GM12878 (cell line): ENCODE results near the gene S100G. TPM values are rescaled to one million over a fixed set of nuclear protein-coding genes. Genes with fewer than 3 reads are reported as not detected.

ENCODE experiments used
- ATAC-seq: fragments of 200-7000 bp; cut with Tn5 transposase; 3 replicates; pipeline ENCODE4 v1.9.1; 2020; ENCODE audit warnings: mild to moderate bottlenecking, moderate library complexity
- BruUV-seq: library from RNA; stranded (reverse); fragments of 400-500 nt; replicated peaks from 2 replicates; lab custom pipeline; 2021; lab: Mats Ljungman, UMichigan
- CTCF ChIA-PET: fragments of 300-600 bp; sonication (Branson Sonifier 250); formaldehyde crosslinking; extraction: SDS; loops from one replicate; lab custom pipeline; 2021; ENCODE audit warnings: inconsistent platforms; lab: Yijun Ruan, JAX
- POLR2A ChIA-PET: fragments of 350-600 bp; formaldehyde crosslinking; extraction: SDS; loops from one replicate; lab custom pipeline; 2021; ENCODE audit warnings: inconsistent platforms; lab: Charles Lee
- RAD21 ChIA-PET: fragments of 300-600 bp; sonication (Branson Sonifier 250); formaldehyde crosslinking; loops from one replicate; lab custom pipeline; 2023; ENCODE audit warnings: antibody characterized with exemption; ENCODE audit not compliant: unreplicated experiment; lab: Charles Lee
- SMC1A ChIA-PET: fragments of 300-600 bp; sonication (Branson Sonifier 250); formaldehyde crosslinking; loops from one replicate; lab custom pipeline; 2023; ENCODE audit not compliant: unreplicated experiment, uncharacterized antibody; lab: Charles Lee
- DNase-seq: peaks from one replicate; pipeline ENCODE4 v3.0.0-alpha.2; 2011; ENCODE audit warnings: low read depth, low spot score
- FAIRE-seq: peaks from 3 replicates; lab custom pipeline; 2011; peaks lifted over from hg19 to GRCh38; lab: Jason Lieb, UNC
- H2AFZ ChIP-seq: 2 replicates; pipeline ENCODE4 v1.6.0; 2011; ENCODE audit warnings: low read depth, low read length, control low read depth; ENCODE audit not compliant: control insufficient read depth
- H3K27ac ChIP-seq: 2 replicates; pipeline ENCODE4 v1.5.1; 2011; ENCODE audit warnings: control low read depth; ENCODE audit not compliant: control insufficient read depth, insufficient read depth
- H3K27me3 ChIP-seq, 2 experiments: replicated peaks in 1 of 2; 2 replicates each; pipeline versions ENCODE4 v1.6.0 to v1.6.1; 2011; ENCODE audit warnings: low read length in 1 of 2; ENCODE audit not compliant: control insufficient read depth in 2 of 2, insufficient read depth in 2 of 2
- H3K36me3 ChIP-seq, 2 experiments: 2 replicates each; pipeline ENCODE4 v1.5.1; 2011; ENCODE audit warnings: low read length in 1 of 2; ENCODE audit not compliant: control insufficient read depth in 2 of 2, insufficient read depth in 2 of 2
- H3K4me1 ChIP-seq: 2 replicates; pipeline ENCODE4 v1.6.1; 2011; ENCODE audit warnings: mild to moderate bottlenecking, low read length, moderate library complexity, mixed read lengths; ENCODE audit not compliant: control insufficient read depth, insufficient read depth
- H3K4me2 ChIP-seq: 2 replicates; pipeline ENCODE4 v1.6.0; 2011; ENCODE audit warnings: control low read depth; ENCODE audit not compliant: control insufficient read depth, insufficient read depth
- H3K4me3 ChIP-seq: fragments of 200-600 bp; sonication (generic); 2 replicates; pipeline ENCODE4 v1.5.1; 2016
- H3K79me2 ChIP-seq: 2 replicates; pipeline ENCODE4 v1.6.0; 2011; ENCODE audit warnings: low read length; ENCODE audit not compliant: control insufficient read depth, insufficient read depth
- H3K9ac ChIP-seq: 2 replicates; pipeline ENCODE4 v1.8.0; 2011; ENCODE audit warnings: low read length, control low read depth, mixed read lengths; ENCODE audit not compliant: control insufficient read depth, insufficient read depth
- H3K9me3 ChIP-seq: replicated peaks from 3 replicates; pipeline ENCODE4 v1.5.1; 2011; ENCODE audit warnings: mild to moderate bottlenecking, low read length; ENCODE audit not compliant: control insufficient read depth, insufficient read depth
- H4K20me1 ChIP-seq: 2 replicates; pipeline ENCODE4 v1.6.0; 2011; ENCODE audit not compliant: control insufficient read depth, insufficient read depth
- ASH2L ChIP-seq: fragments of 300-600, 200-600 bp; sonication (generic); IDR thresholded peaks from 2 replicates; pipeline ENCODE4 v1.6.1; 2017; ENCODE audit warnings: low read depth, mild to moderate bottlenecking, borderline replicate concordance
- BCL11A ChIP-seq: IDR thresholded peaks from 2 replicates; pipeline ENCODE4 v1.6.1; 2011; ENCODE audit warnings: low read depth, low read length
- BCL3 ChIP-seq: IDR thresholded peaks from 2 replicates; pipeline ENCODE4 v1.6.1; 2011; ENCODE audit warnings: borderline replicate concordance, low read depth, mild to moderate bottlenecking, moderate library complexity, low read length; ENCODE audit not compliant: insufficient read depth, poor library complexity, severe bottlenecking
- BMI1 ChIP-seq: fragments of 450-650 bp; IDR thresholded peaks from 2 replicates; pipeline ENCODE4 v1.6.1; 2016; ENCODE audit warnings: mild to moderate bottlenecking, moderate library complexity, borderline replicate concordance
- CBFB ChIP-seq: IDR thresholded peaks from 2 replicates; pipeline ENCODE4 v1.6.1; 2016; ENCODE audit warnings: antibody characterized with exemption, low read depth
- CEBPB ChIP-seq, 2 experiments: fragments of 150-350 bp in 1 of 2; IDR thresholded peaks; 2 replicates each; pipeline ENCODE4 v1.6.1; 2012 to 2014; ENCODE audit warnings: low read depth in 2 of 2, low read length in 2 of 2, borderline replicate concordance in 1 of 2, inconsistent platforms in 1 of 2
- CHD4 ChIP-seq: fragments of 200-600 bp; sonication (generic); IDR thresholded peaks from 2 replicates; pipeline ENCODE4 v1.6.1; 2016; ENCODE audit warnings: mild to moderate bottlenecking
- NR2C1 ChIP-seq: fragments of 450-650 bp; IDR thresholded peaks from 2 replicates; pipeline ENCODE4 v1.6.1; 2017; ENCODE audit warnings: antibody characterized with exemption, mild to moderate bottlenecking, moderate library complexity
- PAX8 ChIP-seq: fragments of 450-650 bp; IDR thresholded peaks from 2 replicates; pipeline ENCODE4 v1.6.1; 2017; ENCODE audit warnings: mild to moderate bottlenecking, moderate library complexity
- RAD51 ChIP-seq: fragments of 450-650 bp; IDR thresholded peaks from 2 replicates; pipeline ENCODE4 v1.6.1; 2016; ENCODE audit warnings: moderate library complexity, mild to moderate bottlenecking, inconsistent platforms
- SMC3 ChIP-seq: IDR thresholded peaks from 2 replicates; pipeline ENCODE4 v1.6.1; 2011; ENCODE audit warnings: low read length, improper control_type of control experiment, borderline replicate concordance
- TCF12 ChIP-seq: IDR thresholded peaks from 2 replicates; pipeline ENCODE4 v1.6.1; 2011; ENCODE audit warnings: low read depth, mild to moderate bottlenecking, low read length
- WGBS: methylation state at CpG from one replicate; pipeline ENCODE4 v1.1.6; 2016; ENCODE audit warnings: low lambda C conversion rate; ENCODE audit not compliant: insufficient replicate concordance, insufficient coverage; ENCODE audit errors: missing lambda C conversion rate; 5-methylcytosine and 5-hydroxymethylcytosine counted together
- in situ Hi-C: fragments of 300-500 bp; cut with MboI; formaldehyde crosslinking; loops from 9 replicates; pipeline ENCODE4 v1.14.3; 2018; ENCODE audit warnings: mixed read lengths
- intact Hi-C: fragments of 100-400 bp; cut with micrococcal nuclease; formaldehyde crosslinking; loops from one replicate; pipeline ENCODE4 v1.14.2; 2022; ENCODE audit not compliant: unreplicated experiment
- polyA plus RNA-seq, 11 experiments: library from polyadenylated mRNA; depleted of rRNA in 4 of 11; unstranded in 6 of 11; stranded (reverse) in 5 of 11; fragments of >200 nt; fragmentation: Nextera tagmentation in 4 of 11; fragmentation: Illumina TruSeq in 1 of 11; extraction: Ambion mirVana in 4 of 11; extraction: Trizol in 1 of 11; gene quantifications; 1 replicate in 1 of 11; 2 replicates in 10 of 11; pipeline versions ENCODE4 v1.2.1 to v1.2.3, GENCODE V29; 2011 to 2016; ENCODE audit warnings: inconsistent platforms in 2 of 11, missing spikeins in 2 of 11, low read depth in 1 of 11
- total RNA-seq, 4 experiments: library from RNA; depleted of rRNA in 3 of 4; stranded (reverse); fragments of >200 nt in 3 of 4; fragmentation: Illumina TruSeq in 1 of 4; extraction: Trizol in 1 of 4; gene quantifications; 2 replicates each; pipeline versions ENCODE4 v1.2.1 to v1.2.3, GENCODE V29; 2013 to 2021
- TF ChIP-seq, protein P1 (sequence below): IDR thresholded peaks from 2 replicates; pipeline ENCODE4 v1.6.1; 2011; ENCODE audit warnings: low read depth, mild to moderate bottlenecking, low read length, moderate library complexity, borderline replicate concordance; ENCODE audit errors: extremely low read depth
- TF ChIP-seq, protein P2 (sequence below): IDR thresholded peaks from 2 replicates; pipeline ENCODE4 v1.6.1; 2011; ENCODE audit warnings: low read depth, low read length, improper control_type of control experiment, borderline replicate concordance
- TF ChIP-seq, protein P3 (sequence below): fragments of 450-650 bp; IDR thresholded peaks from 2 replicates; pipeline ENCODE4 v1.6.1; 2017; ENCODE audit warnings: mild to moderate bottlenecking
- TF ChIP-seq, protein P4 (sequence below): fragments of 450-650 bp; IDR thresholded peaks from 2 replicates; pipeline ENCODE4 v1.6.1; 2017; ENCODE audit warnings: borderline replicate concordance

S100G gene
- total and polyA plus RNA-seq, 10 of the 15 experiments (the other 5 are each of a cell fraction or from before 2014, with no cell fraction given), result not detected

DNA sequence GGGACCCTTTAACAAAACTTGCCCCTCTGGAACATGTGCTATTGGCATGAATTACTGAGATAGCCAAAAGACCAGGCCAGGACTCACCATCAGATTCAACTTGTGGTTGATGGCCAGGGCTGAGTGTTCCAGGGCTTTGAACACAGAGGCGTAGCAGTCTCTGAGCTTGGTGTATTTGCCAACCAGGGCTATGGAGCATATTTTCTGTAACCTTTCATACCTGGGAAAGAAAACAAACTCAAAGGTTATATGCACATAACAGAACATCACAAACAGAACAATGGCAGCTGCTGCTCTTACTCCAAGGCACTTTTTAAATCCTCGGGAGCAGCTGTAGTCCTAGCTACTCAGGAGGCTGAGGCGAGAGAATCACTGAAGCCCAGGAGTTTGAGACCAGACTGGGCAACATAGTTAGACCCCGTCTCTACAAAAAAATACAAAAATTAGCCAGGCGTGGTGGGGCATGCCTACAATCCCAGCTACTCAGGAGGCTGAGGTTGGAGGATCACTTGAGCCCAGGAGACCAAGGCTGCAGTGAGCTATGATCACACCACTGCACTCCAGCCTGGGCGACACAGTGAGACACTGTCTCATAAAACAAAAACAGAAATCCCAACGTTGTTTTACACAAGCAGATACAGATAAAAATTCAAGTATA is 33.2 kb downstream of the S100G start:
- Histone ChIP-seq H3K27me3 (no peaks in the 10 kb centered on the region; a peak in 1 of 4 replicates), H4K20me1 (no peaks in the 10 kb centered on the region), H3K9me3 (no peaks in the 10 kb centered on the region), H3K27ac (no peak overlapping the region), H3K36me3 (peaks cover 0 to 1% of the 10 kb centered on the region in 2 experiments; a peak in 2 of 4 replicates), H3K79me2 (no peaks in the 10 kb centered on the region), H3K4me1 (no peaks in the 10 kb centered on the region), H3K4me3 (no peak overlapping the region), H2AFZ (no peak overlapping the region), H3K9ac (no peak overlapping the region), H3K4me2 (no peak overlapping the region)
- no peak for FAIRE-seq
- POLR2A ChIA-PET, result no interaction called here
- SMC1A ChIA-PET, result interaction anchor here (0.9 kb wide), 1 partner anchor 13 kb away, joined by 4 read pairs; no protein-coding TSS in a partner anchor
- no peak for ATAC-seq
- CTCF ChIA-PET, result interaction anchor here (3.5 kb wide), 1 partner anchor 13 kb away, joined by 19 read pairs; no protein-coding TSS in a partner anchor
- BruUV-seq, result no TSS peak
- DNase-seq, result no peak
- WGBS, result 70% methylated on average over 7 of the region's 7 CpGs
- intact Hi-C loops (no loop called here), in situ Hi-C loops (no loop called here)
- RAD21 ChIA-PET, result no interaction called here
- TF ChIP-seq BCL3, result no peak
- TF ChIP-seq, protein P1, sequence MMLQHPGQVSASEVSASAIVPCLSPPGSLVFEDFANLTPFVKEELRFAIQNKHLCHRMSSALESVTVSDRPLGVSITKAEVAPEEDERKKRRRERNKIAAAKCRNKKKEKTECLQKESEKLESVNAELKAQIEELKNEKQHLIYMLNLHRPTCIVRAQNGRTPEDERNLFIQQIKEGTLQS, result no peak
- no peak for TF ChIP-seq PAX8
- no peak for TF ChIP-seq NR2C1
- no peak for TF ChIP-seq SMC3
- no peak for TF ChIP-seq ASH2L
- no peak for TF ChIP-seq BMI1
- TF ChIP-seq, protein P2, sequence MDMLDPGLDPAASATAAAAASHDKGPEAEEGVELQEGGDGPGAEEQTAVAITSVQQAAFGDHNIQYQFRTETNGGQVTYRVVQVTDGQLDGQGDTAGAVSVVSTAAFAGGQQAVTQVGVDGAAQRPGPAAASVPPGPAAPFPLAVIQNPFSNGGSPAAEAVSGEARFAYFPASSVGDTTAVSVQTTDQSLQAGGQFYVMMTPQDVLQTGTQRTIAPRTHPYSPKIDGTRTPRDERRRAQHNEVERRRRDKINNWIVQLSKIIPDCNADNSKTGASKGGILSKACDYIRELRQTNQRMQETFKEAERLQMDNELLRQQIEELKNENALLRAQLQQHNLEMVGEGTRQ, result no peak
- no peak for TF ChIP-seq RAD51
- no peak for TF ChIP-seq CHD4
- TF ChIP-seq CBFB, result no peak
- TF ChIP-seq CEBPB (IDR thresholded peaks at IDR 0.05; ENCODE audit: borderline replicate concordance in 1 of 2, low read depth in 2 of 2, low read length in 2 of 2), result no peak
- TF ChIP-seq TCF12, result no peak
- TF ChIP-seq, protein P3, sequence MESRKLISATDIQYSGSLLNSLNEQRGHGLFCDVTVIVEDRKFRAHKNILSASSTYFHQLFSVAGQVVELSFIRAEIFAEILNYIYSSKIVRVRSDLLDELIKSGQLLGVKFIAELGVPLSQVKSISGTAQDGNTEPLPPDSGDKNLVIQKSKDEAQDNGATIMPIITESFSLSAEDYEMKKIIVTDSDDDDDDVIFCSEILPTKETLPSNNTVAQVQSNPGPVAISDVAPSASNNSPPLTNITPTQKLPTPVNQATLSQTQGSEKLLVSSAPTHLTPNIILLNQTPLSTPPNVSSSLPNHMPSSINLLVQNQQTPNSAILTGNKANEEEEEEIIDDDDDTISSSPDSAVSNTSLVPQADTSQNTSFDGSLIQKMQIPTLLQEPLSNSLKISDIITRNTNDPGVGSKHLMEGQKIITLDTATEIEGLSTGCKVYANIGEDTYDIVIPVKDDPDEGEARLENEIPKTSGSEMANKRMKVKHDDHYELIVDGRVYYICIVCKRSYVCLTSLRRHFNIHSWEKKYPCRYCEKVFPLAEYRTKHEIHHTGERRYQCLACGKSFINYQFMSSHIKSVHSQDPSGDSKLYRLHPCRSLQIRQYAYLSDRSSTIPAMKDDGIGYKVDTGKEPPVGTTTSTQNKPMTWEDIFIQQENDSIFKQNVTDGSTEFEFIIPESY, result no peak
- TF ChIP-seq BCL11A, result no peak
- TF ChIP-seq, protein P4, sequence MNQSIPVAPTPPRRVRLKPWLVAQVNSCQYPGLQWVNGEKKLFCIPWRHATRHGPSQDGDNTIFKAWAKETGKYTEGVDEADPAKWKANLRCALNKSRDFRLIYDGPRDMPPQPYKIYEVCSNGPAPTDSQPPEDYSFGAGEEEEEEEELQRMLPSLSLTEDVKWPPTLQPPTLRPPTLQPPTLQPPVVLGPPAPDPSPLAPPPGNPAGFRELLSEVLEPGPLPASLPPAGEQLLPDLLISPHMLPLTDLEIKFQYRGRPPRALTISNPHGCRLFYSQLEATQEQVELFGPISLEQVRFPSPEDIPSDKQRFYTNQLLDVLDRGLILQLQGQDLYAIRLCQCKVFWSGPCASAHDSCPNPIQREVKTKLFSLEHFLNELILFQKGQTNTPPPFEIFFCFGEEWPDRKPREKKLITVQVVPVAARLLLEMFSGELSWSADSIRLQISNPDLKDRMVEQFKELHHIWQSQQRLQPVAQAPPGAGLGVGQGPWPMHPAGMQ, result no peak
